GM12864 (cell line): ENCODE data around the gene FTSJ3.

Source experiments
- DNase-seq: peaks from one replicate; pipeline ENCODE4 v3.0.0-alpha.2; 2011; ENCODE audit warnings: low read depth
- H3K4me3 ChIP-seq: 2 replicates; pipeline ENCODE4 v1.5.1; 2011; ENCODE audit warnings: mild to moderate bottlenecking, low read depth, low read length, control low read depth
- CTCF ChIP-seq: IDR thresholded peaks from 2 replicates; pipeline ENCODE4 v1.5.1; 2011; ENCODE audit warnings: low read depth, mild to moderate bottlenecking, moderate library complexity, low read length, control low read depth, inconsistent platforms; ENCODE audit errors: missing control alignments

Gene FTSJ3

DNA sequence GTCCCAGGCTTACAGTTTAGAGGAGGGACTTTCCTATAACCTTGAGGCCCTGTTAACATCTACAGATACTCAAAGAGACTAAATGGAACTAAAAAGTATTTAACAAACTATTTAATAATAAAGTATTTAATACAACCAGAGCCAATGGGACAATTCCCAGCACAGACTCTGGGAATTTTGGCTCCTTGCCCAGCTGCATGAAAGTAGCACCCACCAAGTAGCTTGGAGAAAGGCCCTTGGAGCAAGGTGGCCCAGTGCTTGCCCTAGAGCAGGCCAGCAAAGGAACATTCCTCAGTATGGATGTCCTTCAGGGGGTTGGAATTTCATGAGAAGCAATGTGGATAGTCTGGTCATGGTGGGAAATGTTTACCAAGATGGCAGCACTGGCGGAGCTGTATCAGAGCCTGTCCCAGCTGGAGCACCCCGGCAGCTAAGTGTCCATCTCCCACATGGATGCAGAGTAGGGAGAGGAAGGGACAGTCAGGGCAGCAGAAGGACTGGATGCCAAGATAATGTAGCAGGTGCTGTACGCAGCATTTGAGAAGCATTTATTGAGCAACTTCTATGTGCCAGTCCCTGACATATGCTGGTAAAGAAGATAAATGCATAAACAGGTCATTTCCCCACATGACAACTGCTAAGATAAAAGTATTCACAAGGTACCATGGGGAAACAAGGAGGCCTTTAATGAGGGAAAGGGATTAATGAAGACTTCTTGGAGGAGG, 20.2 kb upstream of the FTSJ3 start:
- TF ChIP-seq CTCF: no peak
- no peak for DNase-seq
- no peak overlapping the region for H3K4me3 ChIP-seq

GRCh38 chr17:63845509-63845908, 18.0 kb upstream of the FTSJ3 start:
- no peak for TF ChIP-seq CTCF
- DNase-seq: no peak

GRCh38 chr17:63843910-63844677, 16.6 kb upstream of the FTSJ3 start:
- peak overlapping the region; percentile 78 for H3K4me3 ChIP-seq
- no peak for TF ChIP-seq CTCF
- no peak for DNase-seq

More at GRCh38 chr17:63845509-63845908, 18.0 kb upstream of the FTSJ3 start:
- no peak overlapping the region for H3K4me3 ChIP-seq

DNA sequence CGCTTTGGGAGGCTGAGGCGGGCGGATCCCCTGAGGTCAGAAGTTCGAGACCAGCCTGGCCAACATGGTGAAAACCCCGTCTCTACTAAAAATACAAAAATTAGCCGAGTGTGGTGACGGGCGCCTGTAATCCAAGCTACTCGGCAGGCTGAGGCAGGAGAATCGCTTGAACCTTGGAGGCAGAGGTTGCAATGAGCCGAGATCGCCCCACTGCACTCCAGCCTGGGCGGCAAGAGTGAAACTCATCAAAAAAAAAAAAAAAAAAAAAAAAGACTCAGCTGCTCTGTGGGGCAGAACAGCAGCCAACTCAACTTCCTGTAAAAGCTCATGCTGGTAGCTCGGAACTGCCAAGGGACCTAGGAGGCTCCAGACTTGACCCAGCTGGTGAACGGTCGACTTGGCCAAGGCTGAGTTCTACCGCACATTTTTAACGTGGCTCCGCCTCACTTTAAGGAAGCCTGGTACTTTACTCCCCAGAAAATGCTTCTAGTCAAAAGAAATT, 16.0 kb upstream of the FTSJ3 start:
- DNase-seq: peak; percentile 79
- H3K4me3 ChIP-seq: peak overlapping the region; percentile 78

DNA sequence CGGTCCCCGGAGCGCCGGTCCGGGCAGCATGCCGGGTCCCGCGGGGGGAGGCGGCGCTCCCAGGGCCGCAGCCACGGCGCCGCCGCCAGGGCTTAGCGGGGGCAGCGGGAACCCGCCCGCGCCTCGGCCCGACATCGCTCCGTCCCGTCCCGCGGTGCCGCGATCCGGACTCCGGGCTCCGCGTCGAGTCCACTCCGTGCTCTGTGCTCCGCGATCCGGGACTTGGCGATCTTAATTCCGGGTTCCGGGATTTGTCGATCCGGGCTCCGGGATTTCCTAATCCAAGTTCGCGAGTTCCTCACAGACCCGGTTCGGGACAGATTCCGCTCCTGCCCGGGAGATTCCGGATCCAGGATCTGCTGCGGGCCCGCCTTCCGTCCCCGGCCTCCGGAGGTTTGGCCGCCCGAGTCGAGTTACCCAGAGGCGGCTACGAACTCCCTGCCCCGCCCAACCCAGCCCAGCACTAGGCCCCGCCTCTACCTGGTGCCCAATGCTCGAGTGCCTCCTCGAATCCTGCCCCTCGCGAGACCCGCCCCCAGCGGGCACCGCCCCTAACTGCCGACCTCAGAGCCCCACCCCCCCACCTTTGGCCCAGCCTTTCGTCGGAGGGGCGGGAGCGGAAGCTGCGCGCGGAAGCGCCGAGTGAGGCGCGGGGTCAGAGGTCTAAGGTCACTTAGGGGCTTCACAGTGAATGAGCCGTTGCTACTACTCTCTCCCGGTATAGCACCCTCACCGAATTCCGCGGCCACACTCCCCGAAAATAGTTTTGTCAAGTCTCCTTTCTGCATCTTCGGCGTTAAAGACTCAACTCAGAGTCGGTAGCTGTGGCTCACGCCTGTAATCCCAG, 15.3 kb upstream of the FTSJ3 start, which contains the start of gene SMARCD2:
Gene SMARCD2, minus strand, starts transcription at position 146 of the 847 bp plus-strand sequence. Its CDS starts 11 bp downstream, at position 135.
- peak; percentile 93 for DNase-seq
- H3K4me3 ChIP-seq: peak within 1 kb of the TSS; percentile 78
- TF ChIP-seq CTCF: no peak

DNA sequence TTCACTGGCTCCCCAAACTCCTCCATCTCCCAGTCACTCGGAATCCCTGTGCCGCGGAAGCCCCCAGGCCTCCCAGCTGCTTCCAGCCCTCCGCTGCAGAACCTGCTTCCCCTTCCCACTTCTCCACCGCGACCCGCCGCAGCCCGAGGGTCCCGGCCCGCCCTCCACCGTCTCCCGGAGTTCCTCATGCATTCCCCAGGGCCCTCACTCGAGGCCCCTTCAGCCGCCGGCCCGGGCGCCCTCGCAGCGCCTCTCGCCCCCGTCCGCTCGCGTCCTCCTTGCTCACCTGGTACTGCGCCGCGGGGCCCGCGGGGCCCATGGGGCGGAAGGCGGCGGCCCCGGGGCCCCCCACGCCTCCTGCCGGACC, 14.7 kb upstream of the FTSJ3 start:
- no peak for DNase-seq
- TF ChIP-seq CTCF: no peak

More for the DNA sequence above, 14.7 kb upstream of the FTSJ3 start:
- peak overlapping the region; percentile 78 for H3K4me3 ChIP-seq
